Kidney tubule cell (primary cell): ENCODE results near the gene ODF4.
"Not testable (repeated sequence)": the region's sequence is repeated elsewhere in the genome, so short reads cannot be mapped to it uniquely, and the experiment has no call there.

Experiments
- DNase-seq: peaks from one replicate; pipeline ENCODE4 v3.0.0-alpha.2; 2018; ENCODE audit warnings: low spot score

The ODF4 gene

GRCh38 chr17:8326511-8327302 is 12.9 kb upstream of the ODF4 start:
- peak; percentile 9 for DNase-seq

GRCh38 chr17:8327303-8327649 is 12.4 kb upstream of the ODF4 start:
- no peak for DNase-seq

- no peak for DNase-seq
These were observed 7.5 kb upstream of the ODF4 start for GRCh38 chr17:8332128-8332527.

GRCh38 chr17:8332688-8333087 is 7.0 kb upstream of the ODF4 start:
- no peak for DNase-seq

- DNase-seq, result no peak
These were observed 6.4 kb upstream of the ODF4 start for GRCh38 chr17:8333281-8333680.

GRCh38 chr17:8337802-8338752 is 1.6 kb upstream of the ODF4 start:
- no peak for DNase-seq

- no peak for DNase-seq
These were observed 893 bp upstream of the ODF4 start for GRCh38 chr17:8338753-8339140.

- peak; percentile 6 for DNase-seq
These were observed 1.8 kb downstream of the ODF4 start for GRCh38 chr17:8341456-8341855.

GRCh38 chr17:8345052-8345690 is 5.5 kb downstream of the ODF4 start:
- no peak for DNase-seq

- no peak for DNase-seq
These were observed 6.5 kb downstream of the ODF4 start for GRCh38 chr17:8345951-8346665.

GRCh38 chr17:8347001-8347400 is 7.4 kb downstream of the ODF4 start:
- DNase-seq, result not testable (repeated sequence)

GRCh38 chr17:8350339-8350738 is 10.7 kb downstream of the ODF4 start:
- no peak for DNase-seq

GRCh38 chr17:8353736-8354135 is 14.1 kb downstream of the ODF4 start:
- DNase-seq, result no peak

- DNase-seq, result no peak
These were observed 14.6 kb downstream of the ODF4 start for GRCh38 chr17:8354236-8354635.

- no peak for DNase-seq
These were observed 18.3 kb downstream of the ODF4 start for GRCh38 chr17:8357910-8358309.

GRCh38 chr17:8359769-8360168 is 20.1 kb downstream of the ODF4 start:
- peak; percentile 38 for DNase-seq

GRCh38 chr17:8360260-8360659 is 20.6 kb downstream of the ODF4 start:
- no peak for DNase-seq

GRCh38 chr17:8360751-8361150 is 21.1 kb downstream of the ODF4 start:
- no peak for DNase-seq

GRCh38 chr17:8362651-8363332 is 23.2 kb downstream of the ODF4 start:
- no peak for DNase-seq

- DNase-seq, result peak; percentile 75
These were observed 25.5 kb downstream of the ODF4 start for GRCh38 chr17:8365143-8365542.

GRCh38 chr17:8366231-8366630 is 26.6 kb downstream of the ODF4 start:
- DNase-seq, result peak; percentile 79
